PFSK-1 (cell line): ENCODE results near the gene OVOL3.

Experiments
- FOXP2 ChIP-seq: optimal IDR thresholded peaks from 2 replicates; pipeline ENCODE3; 2011; ENCODE audit warnings: borderline replicate concordance, control low read depth, inconsistent platforms; ENCODE audit not compliant: insufficient read depth; ENCODE audit errors: extremely low read length, extremely low read depth
- POLR2AphosphoS5 ChIP-seq: IDR thresholded peaks from 2 replicates; pipeline ENCODE4 v1.6.1; 2012; ENCODE audit warnings: low read depth, mild to moderate bottlenecking, control low read depth, low read length, moderate library complexity
- REST ChIP-seq, 2 experiments: IDR thresholded peaks; 2 replicates each; pipeline versions ENCODE4 v1.6.1 to v1.8.0; 2011 to 2012; ENCODE audit warnings: low read depth in 2 of 2, low read length in 2 of 2, control low read depth in 1 of 2, inconsistent platforms in 1 of 2, mild to moderate bottlenecking in 1 of 2, moderate library complexity in 1 of 2; ENCODE audit not compliant: insufficient read depth in 1 of 2

GRCh38 chr19:36061367-36061766, 49.6 kb upstream of the OVOL3 start:
- TF ChIP-seq FOXP2 (no peak), POLR2AphosphoS5 (no peak), REST (IDR thresholded peaks at IDR 0.05; ENCODE audit: insufficient read depth in 1 of 2, low read depth in 2 of 2, low read length in 2 of 2) (no peak)
